ENCODE data around the gene CHID1.

The CHID1 gene

DNA sequence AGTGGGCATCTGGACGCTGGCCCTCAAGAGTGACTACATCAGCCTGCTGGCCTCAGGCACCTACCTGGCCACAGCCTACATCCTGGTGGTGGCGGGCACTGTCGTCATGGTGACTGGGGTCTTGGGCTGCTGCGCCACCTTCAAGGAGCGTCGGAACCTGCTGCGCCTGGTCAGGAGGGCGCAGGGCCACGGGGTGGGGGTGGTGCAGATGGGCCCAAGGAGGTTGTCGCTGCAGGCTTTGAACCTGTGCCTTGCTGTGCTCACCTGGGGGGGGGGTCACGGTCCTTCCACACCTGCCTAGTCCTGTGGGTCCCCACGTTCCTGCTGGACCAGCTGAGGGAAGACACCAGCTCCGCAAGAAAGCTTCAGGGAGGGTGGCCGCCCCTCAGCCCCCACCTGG lies 74.3 kb downstream of the CHID1 start:
- DNase-seq (ENCODE audit: low spot score), result no peak

DNA sequence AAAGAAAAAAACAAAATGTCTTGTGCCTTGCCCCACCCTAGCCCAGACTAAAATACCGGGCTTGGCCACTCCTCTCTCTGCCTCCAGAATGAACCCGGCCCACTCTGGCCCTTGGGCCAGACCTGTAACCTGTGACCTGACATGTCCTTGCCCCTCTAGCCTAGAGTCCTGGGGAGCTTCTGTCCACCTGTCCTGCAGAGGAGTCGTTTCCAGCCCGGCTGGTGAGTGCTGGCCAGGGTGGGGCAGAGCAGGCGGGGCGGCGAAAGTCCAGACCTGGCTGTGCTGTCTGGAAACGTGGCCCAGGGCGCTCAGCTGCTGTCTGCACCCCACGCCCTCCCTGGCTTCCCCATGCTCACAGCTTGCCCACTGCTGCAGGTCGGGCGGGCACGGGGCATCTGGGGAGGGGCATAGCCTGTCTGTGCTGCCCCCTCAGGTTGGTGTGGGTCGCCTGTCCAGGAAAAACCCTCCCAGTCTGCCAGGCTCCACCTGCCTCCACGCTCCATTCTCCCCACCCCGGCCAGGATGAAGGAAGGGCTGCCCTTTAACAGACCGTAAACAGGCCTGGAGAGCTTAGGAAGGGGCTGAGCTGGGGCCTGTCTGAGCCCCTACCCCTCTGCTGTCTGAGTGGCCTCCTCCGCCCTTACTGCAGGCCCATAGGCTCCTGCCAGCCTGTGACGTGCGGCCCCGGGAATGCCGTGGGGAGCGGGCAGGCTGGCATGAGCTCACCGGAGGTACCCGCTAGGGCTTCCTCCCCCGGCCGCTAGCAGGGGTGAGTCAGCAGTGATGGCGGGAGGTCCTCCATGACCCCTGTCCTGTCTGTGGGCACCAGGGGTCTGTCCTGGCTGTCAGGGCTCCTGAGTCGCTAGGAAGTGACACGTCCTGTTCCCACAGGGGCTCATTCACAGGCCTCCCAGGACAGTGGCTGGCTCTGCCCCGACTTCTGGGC lies 76.0 kb downstream of the CHID1 start:
- no peak for DNase-seq (ENCODE audit: low spot score)

DNA sequence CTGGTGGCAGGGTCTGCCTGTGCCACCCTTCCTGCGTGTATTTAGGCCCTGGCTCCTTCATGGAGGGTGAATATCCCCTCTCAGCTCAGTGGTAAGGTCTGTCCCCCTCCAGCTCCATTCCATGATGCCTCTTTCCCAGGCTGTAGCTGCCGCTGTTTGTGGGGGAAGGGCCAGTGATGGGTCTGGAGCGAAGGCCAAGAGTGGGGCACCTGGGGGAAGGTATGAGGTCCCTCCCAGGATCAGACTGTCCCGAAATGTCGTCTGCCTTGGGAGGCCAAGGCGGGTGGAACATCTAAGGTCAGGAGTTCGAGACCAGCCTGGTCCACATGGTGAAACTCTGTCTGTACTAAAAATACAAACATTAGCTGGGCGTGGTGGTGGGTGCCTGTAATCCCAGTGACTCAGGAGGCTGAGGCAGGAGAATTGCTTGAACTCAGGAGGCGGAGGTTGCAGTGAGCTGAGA lies 76.7 kb downstream of the CHID1 start:
- DNase-seq (ENCODE audit: low spot score), result no peak

DNA sequence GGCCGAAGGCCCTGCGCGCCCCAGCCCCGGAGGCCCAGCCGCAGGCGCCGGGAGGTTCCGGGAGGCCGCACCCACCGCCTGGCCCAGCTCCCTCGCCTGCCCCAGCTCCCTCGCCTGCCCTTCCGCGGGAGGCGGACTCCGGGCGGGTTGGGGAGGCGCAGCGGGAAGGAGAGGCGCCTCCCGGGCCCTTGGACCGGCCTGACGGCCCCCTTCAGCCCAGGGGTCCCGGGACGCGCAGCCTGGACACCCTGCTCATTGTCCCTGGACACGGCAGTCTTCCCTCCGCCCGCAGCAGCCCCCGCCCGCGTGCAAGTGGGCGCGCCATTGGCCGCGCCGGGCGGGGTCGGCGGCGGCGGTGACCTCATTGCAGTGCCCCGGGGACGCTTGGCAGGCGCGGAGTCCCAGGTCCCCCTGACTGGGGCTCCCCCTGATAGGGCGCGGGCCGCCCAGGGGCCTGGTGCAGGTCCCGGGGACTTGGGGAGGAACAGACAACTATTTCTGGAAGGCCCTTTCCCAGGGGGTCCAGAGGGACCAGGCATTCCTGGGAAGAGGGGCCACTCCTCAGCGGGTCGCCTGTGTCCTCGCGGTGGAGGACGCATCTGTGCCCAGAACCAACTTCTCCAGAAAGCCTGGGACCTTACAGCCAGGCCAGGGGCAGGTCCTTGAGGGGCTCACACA lies 77.4 kb downstream of the CHID1 start:
- no peak for DNase-seq (ENCODE audit: low spot score)

DNA sequence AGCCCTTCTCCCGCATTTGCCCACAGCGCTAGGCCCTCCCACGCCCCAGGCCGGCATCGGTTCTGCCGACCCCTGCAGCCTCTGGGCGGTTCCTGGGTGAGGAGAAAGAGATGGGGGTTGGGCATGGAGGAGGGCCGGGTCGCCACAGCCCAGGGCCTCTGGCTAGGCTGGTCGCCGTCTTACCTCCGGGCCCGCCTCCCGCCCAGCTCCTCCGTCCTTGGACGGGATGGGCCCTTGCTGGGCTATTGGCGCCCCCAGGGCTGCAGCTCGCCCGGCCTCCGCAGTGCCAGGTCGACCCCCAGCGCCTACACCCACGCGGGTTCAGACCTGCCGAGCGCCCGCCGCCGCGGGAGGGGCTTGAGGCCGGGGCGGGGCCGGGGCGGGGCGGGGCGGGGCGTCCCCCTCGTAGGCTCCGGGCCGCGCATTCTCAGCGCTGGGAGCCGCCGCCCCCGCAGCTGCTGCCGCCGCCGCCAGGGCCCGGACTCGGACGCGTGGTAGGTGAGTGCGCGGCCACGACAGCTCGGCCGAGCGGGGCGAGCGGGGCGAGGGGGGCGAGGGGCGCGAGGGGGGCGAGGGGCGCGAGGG lies 78.0 kb downstream of the CHID1 start, which contains the start of gene CD151:
Gene CD151 (plus strand): TSS at position 424 of the 585 bp plus-strand sequence. CDS start 3,118 bp downstream, outside the sequence.
- no peak for DNase-seq (ENCODE audit: low spot score)

DNA sequence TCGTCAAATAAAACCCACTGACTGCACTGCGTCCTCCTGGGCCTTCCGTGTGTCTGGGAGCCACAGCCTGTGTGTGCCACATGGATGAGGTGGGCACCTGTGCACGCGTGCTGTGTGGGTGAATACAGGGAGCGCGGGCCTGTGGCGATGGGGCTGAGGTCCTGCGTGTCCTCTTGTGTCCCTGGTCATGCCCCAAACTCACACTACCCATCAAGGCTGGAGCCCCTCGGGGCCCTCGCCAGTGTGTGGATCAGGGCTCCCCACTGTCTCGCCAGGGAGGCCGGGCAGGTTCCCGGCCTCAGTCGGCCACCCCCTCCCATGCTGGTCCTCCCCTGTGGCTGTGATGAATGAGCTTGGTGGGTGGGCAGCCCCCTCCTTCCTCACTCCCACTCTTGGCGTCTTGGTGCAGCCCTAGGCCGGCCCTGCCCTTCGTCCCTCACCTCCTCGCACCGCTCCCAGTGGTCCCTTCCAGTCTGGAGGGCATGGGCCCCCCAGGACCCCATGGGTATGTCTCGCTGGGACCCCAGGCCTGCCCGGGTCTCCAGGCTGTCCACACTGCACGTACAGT lies 78.6 kb downstream of the CHID1 start:
- no peak for DNase-seq (ENCODE audit: low spot score)

DNA sequence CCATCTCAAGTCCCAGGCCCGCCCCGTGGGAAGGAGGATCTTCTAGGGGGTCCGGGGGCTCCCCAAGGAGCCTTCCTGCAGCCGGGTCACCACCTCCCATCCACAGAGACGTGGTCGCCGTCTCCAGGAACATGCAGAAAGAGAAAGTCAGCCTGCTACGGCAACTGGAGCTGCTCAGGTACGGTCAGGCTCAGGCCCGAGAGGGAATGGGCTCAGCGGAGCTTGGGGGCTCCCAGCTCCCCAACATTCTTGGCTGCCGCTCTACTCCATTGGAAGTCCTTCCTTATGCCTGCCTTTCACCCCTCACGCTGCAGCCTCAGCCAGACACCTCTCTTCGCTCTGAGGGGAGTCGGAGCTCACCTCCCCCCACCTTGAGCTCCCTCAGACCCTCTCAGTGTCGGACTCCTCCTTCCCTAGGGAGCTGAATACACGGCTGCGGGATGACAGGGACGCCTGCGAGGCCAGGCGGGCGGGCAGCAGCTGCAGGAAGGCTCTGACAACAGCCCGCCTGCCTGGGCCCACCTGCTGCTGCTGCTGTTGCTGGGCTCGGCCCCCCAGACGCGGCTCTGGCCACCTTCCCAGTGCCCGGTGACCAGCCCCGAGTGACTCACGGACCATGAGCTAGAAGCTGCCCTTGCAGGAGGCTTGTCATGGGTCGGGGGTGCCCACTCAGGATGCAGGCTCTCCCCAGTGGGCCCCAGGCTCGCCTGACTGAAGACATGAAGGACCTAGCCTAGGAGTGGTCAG lies 79.3 kb downstream of the CHID1 start:
- no peak for DNase-seq (ENCODE audit: low spot score)

DNA sequence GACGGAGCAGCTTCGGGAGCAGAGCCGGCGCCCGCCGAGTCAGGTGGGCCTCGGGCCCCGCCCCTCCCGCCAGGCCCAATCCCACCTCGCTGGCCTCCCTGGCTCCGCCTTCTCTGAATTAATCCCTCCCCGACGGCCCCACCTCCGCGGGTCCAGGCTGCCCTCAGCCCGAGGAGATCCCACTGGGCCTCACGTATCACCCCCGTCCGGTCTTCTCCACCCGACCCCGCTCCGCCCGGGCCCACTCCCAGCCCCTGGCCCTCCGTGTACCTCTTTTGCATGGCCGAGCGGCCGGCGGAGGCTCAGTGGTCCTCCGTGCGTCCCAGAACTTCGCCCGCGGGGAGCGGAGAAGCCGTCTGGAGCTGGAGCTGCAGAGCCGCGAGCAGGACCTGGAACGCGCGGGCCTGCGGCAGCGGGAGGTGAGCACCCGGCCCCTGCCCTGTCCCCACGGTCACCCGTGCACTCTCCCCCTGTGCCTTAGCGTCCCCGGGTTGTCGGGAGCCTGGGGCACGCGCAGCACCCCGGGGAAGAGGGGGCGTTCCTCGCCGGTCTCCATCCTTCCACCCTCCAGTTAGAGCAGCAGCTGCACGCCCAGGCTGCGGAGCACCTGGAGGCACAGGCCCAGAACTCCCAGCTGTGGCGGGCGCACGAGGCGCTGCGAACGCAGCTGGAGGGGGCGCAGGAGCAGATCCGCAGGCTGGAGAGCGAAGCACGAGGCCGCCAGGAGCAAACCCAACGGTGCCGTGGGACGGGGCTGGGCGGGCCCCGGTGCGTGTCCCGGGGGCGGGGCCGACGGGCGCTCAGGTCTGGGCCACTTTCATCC lies 80.1 kb downstream of the CHID1 start:
- no peak for DNase-seq (ENCODE audit: low spot score)

DNA sequence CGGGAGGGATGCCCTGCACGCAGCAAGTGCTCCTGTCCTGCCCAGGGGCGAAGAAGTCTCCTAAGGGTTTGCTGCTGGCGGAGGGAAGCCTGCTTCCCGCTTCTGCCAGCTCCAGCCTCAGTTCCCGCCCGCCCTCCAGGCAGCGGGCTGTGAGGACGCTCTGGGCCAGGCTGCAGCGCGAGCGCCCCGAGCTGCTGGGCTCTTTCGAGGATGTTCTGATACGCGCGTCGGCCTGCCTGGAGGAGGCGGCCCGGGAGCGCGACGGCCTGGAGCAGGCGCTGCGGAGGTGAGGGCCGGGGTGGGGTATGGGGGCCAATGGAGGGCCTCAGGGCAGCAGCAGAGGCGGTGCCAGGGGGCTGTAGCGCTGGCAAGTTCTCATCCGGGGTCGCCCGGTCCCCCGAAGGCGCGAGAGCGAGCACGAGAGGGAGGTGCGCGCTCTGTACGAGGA lies 80.7 kb downstream of the CHID1 start:
- DNase-seq (ENCODE audit: low spot score), result no peak

DNA sequence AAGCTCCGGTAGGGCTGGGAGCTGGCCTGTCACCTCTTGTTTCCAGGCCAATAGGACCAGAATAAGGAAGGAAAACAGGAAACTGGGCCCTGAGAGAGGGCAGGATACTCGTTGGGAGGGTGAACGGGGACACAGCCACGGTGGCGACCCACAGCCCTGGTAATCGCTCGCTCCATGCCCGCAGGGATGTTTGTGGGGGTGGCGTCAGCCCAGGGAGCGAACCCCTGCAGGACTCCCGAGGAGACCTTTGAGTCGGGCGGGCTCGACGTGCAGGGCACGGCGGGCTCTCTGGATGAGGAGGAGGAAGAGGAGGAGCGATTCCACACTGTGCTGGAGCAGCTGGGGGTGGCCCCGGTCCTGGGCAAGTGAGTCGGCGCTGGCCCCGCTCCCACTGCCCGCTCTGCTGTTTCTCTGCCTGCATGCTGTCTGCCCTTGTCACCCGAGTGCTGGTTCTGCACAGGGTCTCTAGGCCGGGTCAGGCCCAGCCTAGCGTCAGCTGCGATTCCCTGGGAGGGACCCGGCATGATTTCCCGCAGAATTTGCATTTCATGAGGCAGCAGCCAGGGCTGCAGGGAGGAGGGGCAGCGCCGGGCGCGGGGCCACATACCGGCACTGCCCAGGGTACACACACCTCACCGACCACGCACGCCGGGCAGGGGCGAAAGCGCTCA lies 81.3 kb downstream of the CHID1 start:
- no peak for DNase-seq (ENCODE audit: low spot score)

DNA sequence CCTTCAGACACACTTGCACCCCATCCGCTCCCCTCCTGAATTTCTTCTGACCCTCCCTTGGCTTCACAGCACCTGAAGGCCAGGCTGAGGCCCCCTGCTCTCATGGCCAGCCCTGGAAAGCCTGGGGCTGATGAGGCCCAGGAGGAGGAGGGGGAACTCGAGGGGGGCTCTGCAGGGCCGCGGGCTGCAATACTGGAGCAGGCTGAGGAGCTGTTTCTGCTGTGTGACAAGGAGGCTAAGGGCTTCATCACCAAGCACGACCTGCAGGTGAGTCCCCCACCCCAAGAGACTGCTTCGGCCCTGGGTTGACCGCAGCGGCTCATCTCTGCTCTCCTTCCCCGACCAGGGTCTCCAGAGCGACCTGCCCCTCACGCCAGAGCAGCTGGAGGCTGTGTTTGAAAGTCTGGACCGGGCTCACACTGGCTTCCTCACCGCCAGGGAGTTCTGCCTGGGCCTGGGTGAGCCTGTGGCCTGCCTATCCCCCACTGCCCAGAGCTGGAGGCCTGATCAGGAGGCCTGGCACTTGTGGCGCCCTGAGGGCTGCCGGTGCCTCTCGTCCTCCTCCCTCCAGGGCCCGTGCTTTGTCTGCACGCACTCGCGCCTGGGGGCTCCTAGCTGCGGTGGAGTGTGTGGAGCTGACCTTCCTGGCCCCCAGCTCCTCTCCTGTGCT lies 82.0 kb downstream of the CHID1 start:
- no peak for DNase-seq (ENCODE audit: low spot score)

DNA sequence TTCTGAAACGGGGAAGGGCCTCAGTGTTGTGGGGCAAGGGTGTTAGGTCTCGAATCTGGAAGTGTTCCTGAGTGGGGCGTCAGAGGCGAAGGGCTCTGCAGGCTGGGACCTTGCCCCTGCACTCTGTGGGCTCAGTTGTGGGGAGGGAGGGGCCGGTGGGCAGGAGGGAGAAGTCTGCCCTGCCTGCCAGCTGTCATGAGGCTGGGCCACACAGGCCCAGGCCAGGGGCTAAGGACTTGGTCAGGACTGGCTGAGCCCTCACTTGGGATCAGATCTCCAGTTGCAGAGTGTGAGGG lies 82.8 kb downstream of the CHID1 start, which contains the start of gene CRACR2B:
Gene CRACR2B (plus strand): TSS at position 23 of the 296 bp plus-strand sequence. CDS start 689 bp downstream, outside the sequence.
- DNase-seq (ENCODE audit: low spot score), result no peak

DNA sequence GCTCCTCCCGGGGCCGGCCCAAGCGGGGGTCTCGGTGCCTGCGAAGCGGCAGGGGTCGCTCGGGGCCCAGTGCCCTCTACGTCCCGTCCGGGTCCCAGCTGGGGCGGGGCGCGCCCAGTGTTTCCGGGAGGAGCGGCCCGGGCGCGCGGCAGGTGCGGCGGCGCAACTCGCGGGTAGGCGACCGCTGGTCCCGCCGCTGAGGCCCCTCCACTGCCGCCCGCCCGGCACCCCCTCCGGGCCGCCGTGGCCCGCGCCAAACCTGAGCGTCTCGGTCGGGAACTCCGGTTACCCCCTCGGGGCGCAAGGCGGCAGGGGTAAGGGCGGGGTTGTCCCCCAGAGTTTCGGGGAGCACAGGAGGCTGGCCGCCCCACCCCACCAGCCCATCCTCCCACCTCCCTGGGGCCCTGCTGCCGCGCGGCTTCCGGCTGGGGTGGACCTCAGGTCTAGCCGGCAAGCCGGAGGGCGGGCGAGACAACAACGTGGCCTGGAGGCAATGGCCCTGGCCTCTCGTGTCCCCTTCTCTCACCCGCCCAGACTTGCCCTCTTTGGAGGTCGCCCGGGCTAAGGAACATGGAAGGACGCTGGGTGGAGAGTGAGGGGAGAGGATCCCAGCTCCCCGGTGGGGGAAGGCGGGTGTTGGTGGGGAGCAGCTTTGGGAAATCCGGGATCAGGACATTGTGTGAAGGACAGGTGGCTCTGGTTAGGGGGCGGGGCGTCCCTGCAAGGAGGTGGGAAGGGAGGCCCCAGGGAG lies 83.3 kb downstream of the CHID1 start:
- DNase-seq (ENCODE audit: low spot score), result no peak

DNA sequence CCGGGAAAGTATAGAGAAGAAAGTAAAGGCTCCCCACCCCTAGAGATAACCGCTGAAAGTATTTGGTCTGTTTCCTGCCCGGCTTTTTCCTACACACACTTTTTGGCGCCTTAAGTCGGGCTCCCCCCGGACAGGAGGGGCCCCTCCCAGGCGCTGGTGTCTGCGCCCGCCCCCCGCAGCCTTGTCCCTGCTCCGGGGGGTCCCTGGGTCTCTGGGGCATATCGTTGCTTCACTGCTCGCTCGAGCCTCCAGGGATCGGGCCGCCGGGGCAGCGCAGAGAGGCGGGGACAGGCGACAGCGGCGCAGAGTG lies 83.8 kb downstream of the CHID1 start:
- no peak for DNase-seq (ENCODE audit: low spot score)

DNA sequence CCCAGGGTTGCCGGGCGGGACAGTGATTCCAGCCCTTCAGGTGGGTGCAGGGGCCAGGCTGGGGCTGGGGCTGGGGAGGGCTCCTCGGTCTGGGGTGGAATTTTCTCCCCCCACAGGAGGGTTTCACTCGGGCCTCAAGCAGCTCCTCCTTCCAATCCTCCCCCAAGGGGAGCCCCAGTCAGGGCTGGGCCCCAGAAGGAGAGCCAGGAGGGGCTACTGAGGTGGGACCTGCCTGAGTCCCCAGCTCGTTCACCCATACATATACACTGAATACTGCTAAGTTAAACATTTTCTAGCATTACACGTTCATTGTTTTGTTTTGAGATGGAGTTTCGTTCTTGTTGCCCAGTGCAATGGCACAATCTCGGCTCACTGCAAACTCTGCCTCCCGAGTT lies 84.4 kb downstream of the CHID1 start:
- DNase-seq (ENCODE audit: low spot score), result no peak

DNA sequence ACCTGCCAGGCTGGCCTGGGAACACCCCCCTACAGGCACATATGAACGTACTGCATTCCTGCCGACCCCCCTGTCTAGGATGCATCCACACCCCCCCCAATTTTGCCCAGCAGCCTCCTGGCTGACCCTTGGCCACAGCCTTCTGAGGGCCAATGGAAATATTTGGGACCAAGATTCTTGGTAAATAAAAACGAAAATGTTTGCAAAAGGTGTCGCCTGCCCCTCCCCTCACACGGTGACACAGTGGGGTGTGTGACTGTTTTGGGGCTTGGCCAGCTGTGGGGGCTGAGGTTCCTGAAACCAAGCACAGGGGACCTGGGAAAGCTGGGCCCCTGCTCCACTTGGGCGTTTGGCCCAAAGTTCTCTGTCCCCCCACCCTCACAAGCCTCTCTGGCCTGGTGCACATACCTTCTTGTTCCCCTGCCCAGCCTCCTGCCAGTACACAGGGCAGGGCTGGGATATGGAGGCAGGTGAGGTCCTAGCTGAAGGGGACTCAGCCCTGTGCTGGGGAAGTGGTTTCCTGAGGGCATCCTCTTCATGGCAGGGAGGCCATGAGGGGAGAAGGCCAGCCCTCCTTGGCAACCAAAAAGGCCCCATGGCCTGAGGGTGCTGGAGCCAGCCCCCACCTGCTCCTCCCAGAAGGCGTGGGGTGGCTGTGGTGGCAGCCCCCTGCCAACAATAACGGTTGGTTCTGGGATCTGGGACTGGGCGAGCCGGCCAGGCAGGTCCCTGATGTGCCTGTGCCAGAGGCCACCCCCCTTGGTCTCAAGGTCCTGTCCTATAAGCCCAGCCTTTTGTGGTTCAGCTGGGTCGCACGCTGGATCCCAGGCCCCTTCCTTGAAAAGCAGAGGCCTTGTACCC lies 85.0 kb downstream of the CHID1 start:
- DNase-seq (ENCODE audit: low spot score), result no peak

DNA sequence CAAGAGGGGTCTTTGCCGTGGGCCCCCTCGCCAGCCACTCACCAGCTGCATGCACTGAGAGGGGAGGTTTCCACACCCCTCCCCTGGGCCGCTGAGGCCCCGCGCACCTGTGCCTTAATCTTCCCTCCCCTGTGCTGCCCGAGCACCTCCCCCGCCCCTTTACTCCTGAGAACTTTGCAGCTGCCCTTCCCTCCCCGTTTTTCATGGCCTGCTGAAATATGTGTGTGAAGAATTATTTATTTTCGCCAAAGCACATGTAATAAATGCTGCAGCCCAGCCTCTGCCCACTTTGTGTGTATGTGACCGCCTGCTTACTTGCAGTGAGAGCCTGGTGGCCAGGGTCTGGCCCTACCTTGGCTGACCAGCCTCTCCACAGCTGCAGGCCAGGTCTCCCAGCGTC lies 85.7 kb downstream of the CHID1 start:
- DNase-seq (ENCODE audit: low spot score), result no peak

DNA sequence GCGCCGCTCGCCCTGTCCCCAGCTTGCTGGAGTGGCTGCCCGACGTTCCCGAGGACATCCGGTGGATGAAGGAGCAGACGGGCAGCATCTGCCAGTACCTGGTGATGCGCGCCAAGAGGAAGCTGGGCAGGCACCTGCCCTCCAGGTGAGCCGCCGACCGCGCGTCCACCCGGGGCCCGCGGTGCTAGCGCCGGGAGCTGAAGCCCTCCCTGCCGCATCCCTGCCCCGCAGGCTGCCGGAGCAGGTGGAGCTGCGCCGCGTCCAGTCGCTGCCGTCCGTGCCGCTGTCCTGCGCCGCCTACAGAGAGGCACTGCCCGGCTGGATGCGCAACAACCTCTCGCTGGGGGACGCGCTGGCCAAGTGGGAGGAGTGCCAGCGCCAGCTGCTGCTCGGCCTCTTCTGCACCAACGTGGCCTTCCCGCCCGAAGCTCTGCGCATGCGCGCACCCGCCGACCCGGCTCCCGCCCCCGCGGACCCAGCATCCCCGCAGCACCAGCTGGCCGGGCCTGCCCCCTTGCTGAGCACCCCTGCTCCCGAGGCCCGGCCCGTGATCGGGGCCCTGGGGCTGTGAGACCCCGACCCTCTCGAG lies 86.2 kb downstream of the CHID1 start:
- DNase-seq (ENCODE audit: low spot score), result no peak

Measured in pons (tissue), 1 donor.